ENCODE measurements around the gene FFAR4.

The FFAR4 gene

GRCh38 chr10:93565446-93565845 is 1.0 kb upstream of the FFAR4 start:
- Histone ChIP-seq H3K9me3 (ENCODE audit: insufficient read depth, low read depth, low read length) (peaks cover 3% of the 10 kb centered on the region), H2AFZ (ENCODE audit: insufficient read depth, low read length, poor library complexity) (no peak overlapping the region), H3K27me3 (ENCODE audit: insufficient read depth, low read length) (peaks cover 24% of the 10 kb centered on the region), H2BK5ac (ENCODE audit: low read depth, low read length, poor library complexity) (no peak overlapping the region), H4K8ac (ENCODE audit: low read depth, low read length) (no peak overlapping the region), H2BK120ac (ENCODE audit: insufficient read depth, low read length, poor library complexity) (no peak overlapping the region), H3K14ac (ENCODE audit: low read length) (no peak overlapping the region), H3K79me2 (ENCODE audit: control insufficient read depth, insufficient read depth, low read length, poor library complexity) (no peaks in the 10 kb centered on the region), H2AK5ac (ENCODE audit: low read length) (no peak overlapping the region), H3K79me1 (ENCODE audit: low read length) (no peaks in the 10 kb centered on the region), H3K4me1 (ENCODE audit: control insufficient read depth in 1 of 2, insufficient read depth in 2 of 2, low read length in 2 of 2) (peaks cover 9 to 12% of the 10 kb centered on the region in 2 experiments), H3K9ac (ENCODE audit: low read length) (no peak overlapping the region), H3K27ac (ENCODE audit: low read depth, low read length) (no peak overlapping the region), H3K23ac (ENCODE audit: low read length) (no peak overlapping the region), H2BK12ac (ENCODE audit: low read length) (no peak overlapping the region), H3K36me3 (ENCODE audit: control insufficient read depth in 1 of 2, insufficient read depth in 2 of 2, low read length in 2 of 2) (no peaks in the 10 kb centered on the region), H4K91ac (ENCODE audit: low read depth, low read length) (no peak overlapping the region), H3K4me3 (ENCODE audit: low read depth, low read length) (no peak overlapping the region), H3K4me2 (ENCODE audit: low read length) (no peak overlapping the region), H4K12ac (ENCODE audit: low read depth, low read length) (no peak overlapping the region), H3K18ac (ENCODE audit: low read length) (no peak overlapping the region), H3K4ac (ENCODE audit: low read depth, low read length) (no peak overlapping the region)
- DNase-seq, result no peak
- no CpG with 5 or more reads among the region's 3 CpGs for WGBS (ENCODE audit: extremely low coverage, insufficient coverage, insufficient read length)

- H2BK5ac ChIP-seq (ENCODE audit: low read depth, low read length, poor library complexity), result no peak overlapping the region
- no peak overlapping the region for H3K4ac ChIP-seq (ENCODE audit: low read depth, low read length)
Observed at GRCh38 chr10:93567277-93568104, 1.0 kb downstream of the FFAR4 start.

GRCh38 chr10:93568105-93568390 is 1.6 kb downstream of the FFAR4 start:
- no peak overlapping the region for H4K12ac ChIP-seq (ENCODE audit: low read depth, low read length)

More at GRCh38 chr10:93567277-93568104, 1.0 kb downstream of the FFAR4 start:
- H3K27me3 ChIP-seq (ENCODE audit: insufficient read depth, low read length), result peaks cover 24% of the 10 kb centered on the region
- DNase-seq, result no peak
- peaks cover 7 to 12% of the 10 kb centered on the region in 2 experiments for H3K4me1 ChIP-seq (ENCODE audit: control insufficient read depth in 1 of 2, insufficient read depth in 2 of 2, low read length in 2 of 2)
- H2AFZ ChIP-seq (ENCODE audit: insufficient read depth, low read length, poor library complexity), result no peak overlapping the region
- no peak overlapping the region for H3K18ac ChIP-seq (ENCODE audit: low read length)
- H2AK5ac ChIP-seq (ENCODE audit: low read length), result no peak overlapping the region
- no peaks in the 10 kb centered on the region for H3K36me3 ChIP-seq (ENCODE audit: control insufficient read depth in 1 of 2, insufficient read depth in 2 of 2, low read length in 2 of 2)
- H3K4me3 ChIP-seq (ENCODE audit: low read depth, low read length), result no peak overlapping the region
- peaks cover 3% of the 10 kb centered on the region for H3K9me3 ChIP-seq (ENCODE audit: insufficient read depth, low read depth, low read length)
- H4K91ac ChIP-seq (ENCODE audit: low read depth, low read length), result no peak overlapping the region
- no peak overlapping the region for H3K9ac ChIP-seq (ENCODE audit: low read length)
- no peak overlapping the region for H3K23ac ChIP-seq (ENCODE audit: low read length)
- WGBS (ENCODE audit: extremely low coverage, insufficient coverage, insufficient read length), result no CpG with 5 or more reads among the region's 33 CpGs
- H3K14ac ChIP-seq (ENCODE audit: low read length), result no peak overlapping the region
- no peaks in the 10 kb centered on the region for H3K79me2 ChIP-seq (ENCODE audit: control insufficient read depth, insufficient read depth, low read length, poor library complexity)
- H3K27ac ChIP-seq (ENCODE audit: low read depth, low read length), result no peak overlapping the region
- no peak overlapping the region for H2BK12ac ChIP-seq (ENCODE audit: low read length)
- no peak overlapping the region for H4K8ac ChIP-seq (ENCODE audit: low read depth, low read length)
- H2BK120ac ChIP-seq (ENCODE audit: insufficient read depth, low read length, poor library complexity), result no peak overlapping the region
- peak overlapping the region; percentile 98 for H3K4me2 ChIP-seq (ENCODE audit: low read length)
- H3K79me1 ChIP-seq (ENCODE audit: low read length), result no peaks in the 10 kb centered on the region
- H4K12ac ChIP-seq (ENCODE audit: low read depth, low read length), result no peak overlapping the region

GRCh38 chr10:93570383-93570782 is 3.9 kb downstream of the FFAR4 start:
- Histone ChIP-seq H2AFZ (ENCODE audit: insufficient read depth, low read length, poor library complexity) (no peak overlapping the region), H4K8ac (ENCODE audit: low read depth, low read length) (no peak overlapping the region), H2AK5ac (ENCODE audit: low read length) (no peak overlapping the region)

More at GRCh38 chr10:93568105-93568390, 1.6 kb downstream of the FFAR4 start:
- H2AFZ ChIP-seq (ENCODE audit: insufficient read depth, low read length, poor library complexity), result no peak overlapping the region
- H3K9ac ChIP-seq (ENCODE audit: low read length), result no peak overlapping the region
- H3K27me3 ChIP-seq (ENCODE audit: insufficient read depth, low read length), result peaks cover 24% of the 10 kb centered on the region
- H3K4me3 ChIP-seq (ENCODE audit: low read depth, low read length), result no peak overlapping the region
- no peak overlapping the region for H2BK5ac ChIP-seq (ENCODE audit: low read depth, low read length, poor library complexity)
- no peak overlapping the region for H3K18ac ChIP-seq (ENCODE audit: low read length)
- H3K27ac ChIP-seq (ENCODE audit: low read depth, low read length), result no peak overlapping the region
- no peak overlapping the region for H2BK12ac ChIP-seq (ENCODE audit: low read length)
- no peaks in the 10 kb centered on the region for H3K36me3 ChIP-seq (ENCODE audit: control insufficient read depth in 1 of 2, insufficient read depth in 2 of 2, low read length in 2 of 2)
- H4K91ac ChIP-seq (ENCODE audit: low read depth, low read length), result no peak overlapping the region
- no peak overlapping the region for H2AK5ac ChIP-seq (ENCODE audit: low read length)
- no peak overlapping the region for H3K14ac ChIP-seq (ENCODE audit: low read length)
- H3K4me1 ChIP-seq (ENCODE audit: control insufficient read depth in 1 of 2, insufficient read depth in 2 of 2, low read length in 2 of 2), result peaks cover 7 to 12% of the 10 kb centered on the region in 2 experiments
- peaks cover 3% of the 10 kb centered on the region for H3K9me3 ChIP-seq (ENCODE audit: insufficient read depth, low read depth, low read length)
- H3K79me1 ChIP-seq (ENCODE audit: low read length), result no peaks in the 10 kb centered on the region
- no peak overlapping the region for H3K4me2 ChIP-seq (ENCODE audit: low read length)
- H3K79me2 ChIP-seq (ENCODE audit: control insufficient read depth, insufficient read depth, low read length, poor library complexity), result no peaks in the 10 kb centered on the region
- no peak overlapping the region for H3K4ac ChIP-seq (ENCODE audit: low read depth, low read length)
- no peak overlapping the region for H3K23ac ChIP-seq (ENCODE audit: low read length)
- DNase-seq, result no peak
- no peak overlapping the region for H4K8ac ChIP-seq (ENCODE audit: low read depth, low read length)
- WGBS (ENCODE audit: extremely low coverage, insufficient coverage, insufficient read length), result no CpG with 5 or more reads among the region's 21 CpGs
- no peak overlapping the region for H2BK120ac ChIP-seq (ENCODE audit: insufficient read depth, low read length, poor library complexity)

More at GRCh38 chr10:93570383-93570782, 3.9 kb downstream of the FFAR4 start:
- H3K4me3 ChIP-seq (ENCODE audit: low read depth, low read length), result no peak overlapping the region
- no peak overlapping the region for H3K4me2 ChIP-seq (ENCODE audit: low read length)
- no peak overlapping the region for H3K9ac ChIP-seq (ENCODE audit: low read length)
- H3K4me1 ChIP-seq (ENCODE audit: control insufficient read depth in 1 of 2, insufficient read depth in 2 of 2, low read length in 2 of 2), result peaks cover 7 to 12% of the 10 kb centered on the region in 2 experiments
- no peak overlapping the region for H3K14ac ChIP-seq (ENCODE audit: low read length)
- H3K23ac ChIP-seq (ENCODE audit: low read length), result no peak overlapping the region
- no peak overlapping the region for H2BK120ac ChIP-seq (ENCODE audit: insufficient read depth, low read length, poor library complexity)
- H3K79me1 ChIP-seq (ENCODE audit: low read length), result no peaks in the 10 kb centered on the region
- no peaks in the 10 kb centered on the region for H3K79me2 ChIP-seq (ENCODE audit: control insufficient read depth, insufficient read depth, low read length, poor library complexity)
- WGBS (ENCODE audit: extremely low coverage, insufficient coverage, insufficient read length), result no CpG with 5 or more reads among the region's 3 CpGs
- peaks cover 24% of the 10 kb centered on the region for H3K27me3 ChIP-seq (ENCODE audit: insufficient read depth, low read length)
- H3K36me3 ChIP-seq (ENCODE audit: control insufficient read depth in 1 of 2, insufficient read depth in 2 of 2, low read length in 2 of 2), result no peaks in the 10 kb centered on the region
- DNase-seq, result no peak
- no peak overlapping the region for H4K12ac ChIP-seq (ENCODE audit: low read depth, low read length)
- no peak overlapping the region for H2BK12ac ChIP-seq (ENCODE audit: low read length)
- H2BK5ac ChIP-seq (ENCODE audit: low read depth, low read length, poor library complexity), result no peak overlapping the region
- H3K18ac ChIP-seq (ENCODE audit: low read length), result no peak overlapping the region
- H3K4ac ChIP-seq (ENCODE audit: low read depth, low read length), result no peak overlapping the region
- H3K27ac ChIP-seq (ENCODE audit: low read depth, low read length), result no peak overlapping the region
- peaks cover 3% of the 10 kb centered on the region for H3K9me3 ChIP-seq (ENCODE audit: insufficient read depth, low read depth, low read length)
- H4K91ac ChIP-seq (ENCODE audit: low read depth, low read length), result no peak overlapping the region

Measured in trophoblast cell (in vitro differentiated cells and primary cell).